Retinal pigment epithelial cell (primary cell): ENCODE data around the gene CYP4A11.
A peak's percentile ranks its signal among the peaks of the same experiment; 100 is the strongest.
"Not testable (repeated sequence)": the region's sequence is repeated elsewhere in the genome, so short reads cannot be mapped to it uniquely, and the experiment has no call there.

Source experiments
- DNase-seq: peaks from one replicate; pipeline ENCODE4 v3.0.0-alpha.2; 2010; ENCODE audit warnings: low read depth
- H3K4me3 ChIP-seq: 2 replicates; pipeline ENCODE4 v1.5.1; 2011; ENCODE audit warnings: mild to moderate bottlenecking, low read length, control low read depth, moderate library complexity
- CTCF ChIP-seq: conservative IDR thresholded peaks from 2 replicates; pipeline ENCODE4 v1.5.1; 2011; ENCODE audit warnings: low read depth, low read length, control low read depth, inconsistent platforms

Gene CYP4A11

GRCh38 chr1:46934852-46935251 is 6.4 kb downstream of the CYP4A11 start:
- DNase-seq, H3K4me3 ChIP-seq: not testable (repeated sequence)
- TF ChIP-seq CTCF, result peak; percentile 46

GRCh38 chr1:46932020-46932419 is 9.3 kb downstream of the CYP4A11 start:
- H3K4me3 ChIP-seq, DNase-seq: not testable (repeated sequence)

GRCh38 chr1:46931151-46931550 is 10.1 kb downstream of the CYP4A11 start:
- TF ChIP-seq CTCF, result no peak
- H3K4me3 ChIP-seq, result no peak overlapping the region
- DNase-seq, result no peak

- TF ChIP-seq CTCF, result no peak
- DNase-seq, result no peak
Measured at GRCh38 chr1:46927249-46927835, 13.9 kb downstream of the CYP4A11 start.

GRCh38 chr1:46910790-46911189 is 30.5 kb downstream of the CYP4A11 start:
- no peak for DNase-seq
- TF ChIP-seq CTCF, result no peak
- no peak overlapping the region for H3K4me3 ChIP-seq

More at GRCh38 chr1:46927249-46927835, 13.9 kb downstream of the CYP4A11 start:
- no peak overlapping the region for H3K4me3 ChIP-seq

GRCh38 chr1:46903481-46903880 is 37.8 kb downstream of the CYP4A11 start:
- H3K4me3 ChIP-seq, result no peak overlapping the region
- no peak for TF ChIP-seq CTCF
- no peak for DNase-seq

GRCh38 chr1:46900401-46900800 is 40.9 kb downstream of the CYP4A11 start:
- TF ChIP-seq CTCF, result no peak
- no peak for DNase-seq
- H3K4me3 ChIP-seq, result no peak overlapping the region

GRCh38 chr1:46881656-46882055 is 59.6 kb downstream of the CYP4A11 start:
- not testable (repeated sequence) for DNase-seq, H3K4me3 ChIP-seq
